Activated naive CD4-positive, alpha-beta T cell treated with anti-CD3 and anti-CD28 coated beads, Interleukin-2, amount 10 ng/mL, durations not matched to agents 7 days and 5 days (primary cell): Measurements from ENCODE around the gene CDH15.

Experiments
- CTCF ChIA-PET: fragments of 350-600 bp; sonication (Branson Sonifier 250); formaldehyde crosslinking; loops from one replicate; lab custom pipeline; 2021; ENCODE audit warnings: antibody characterized with exemption; lab: Charles Lee
- DNase-seq: peaks from one replicate; pipeline ENCODE4 v3.0.0-alpha.2; 2020
- H3K27ac Mint-ChIP-seq: one replicate; pipeline ENCODE4 v1.8.0; 2021; ENCODE audit warnings: mild to moderate bottlenecking, moderate library complexity, mixed read lengths
- H3K27me3 Mint-ChIP-seq: one replicate; pipeline ENCODE4 v1.8.0; 2021; ENCODE audit warnings: mild to moderate bottlenecking, mixed read lengths
- H3K36me3 Mint-ChIP-seq: one replicate; pipeline ENCODE4 v1.8.0; 2021; ENCODE audit warnings: mixed read lengths
- H3K4me1 Mint-ChIP-seq: one replicate; pipeline ENCODE4 v1.8.0; 2021; ENCODE audit warnings: mixed read lengths
- H3K4me3 Mint-ChIP-seq: one replicate; pipeline ENCODE4 v1.8.0; 2021; ENCODE audit warnings: mild to moderate bottlenecking, moderate library complexity, mixed read lengths
- H3K9me3 Mint-ChIP-seq: one replicate; pipeline ENCODE4 v1.8.0; 2021; ENCODE audit warnings: mixed read lengths

Gene CDH15

GRCh38 chr16:89197033-89197632 is 25.6 kb downstream of the CDH15 start:
- CTCF ChIA-PET = no interaction called here

GRCh38 chr16:89197633-89198416 is 26.3 kb downstream of the CDH15 start:
- no peak for DNase-seq
- no peak overlapping the region for H3K4me3 Mint-ChIP-seq
- no peak overlapping the region for H3K27ac Mint-ChIP-seq
- H3K4me1 Mint-ChIP-seq = peaks cover 14% of the 10 kb centered on the region
- H3K9me3 Mint-ChIP-seq = no peaks in the 10 kb centered on the region
- peaks cover 61% of the 10 kb centered on the region for H3K27me3 Mint-ChIP-seq
- CTCF ChIA-PET = no interaction called here
- H3K36me3 Mint-ChIP-seq = no peaks in the 10 kb centered on the region

More at GRCh38 chr16:89197033-89197632, 25.6 kb downstream of the CDH15 start:
- no peaks in the 10 kb centered on the region for H3K9me3 Mint-ChIP-seq
- no peaks in the 10 kb centered on the region for H3K36me3 Mint-ChIP-seq
- DNase-seq = no peak
- H3K4me1 Mint-ChIP-seq = peaks cover 9% of the 10 kb centered on the region
- peaks cover 54% of the 10 kb centered on the region for H3K27me3 Mint-ChIP-seq
- H3K27ac Mint-ChIP-seq = no peak overlapping the region
- H3K4me3 Mint-ChIP-seq = no peak overlapping the region

- Mint-ChIP-seq H3K36me3 (no peaks in the 10 kb centered on the region), H3K27ac (no peak overlapping the region), H3K9me3 (no peaks in the 10 kb centered on the region), H3K27me3 (peaks cover 67% of the 10 kb centered on the region), H3K4me1 (peaks cover 16% of the 10 kb centered on the region), H3K4me3 (no peak overlapping the region)
- CTCF ChIA-PET = no interaction called here
- no peak for DNase-seq
Measured at GRCh38 chr16:89198417-89199240, 27.1 kb downstream of the CDH15 start.

- Mint-ChIP-seq H3K27me3 (peaks cover 69% of the 10 kb centered on the region), H3K4me1 (peaks cover 16% of the 10 kb centered on the region), H3K9me3 (no peaks in the 10 kb centered on the region), H3K4me3 (no peak overlapping the region), H3K36me3 (no peaks in the 10 kb centered on the region), H3K27ac (no peak overlapping the region)
- DNase-seq = no peak
- CTCF ChIA-PET = no interaction called here
Measured at GRCh38 chr16:89199241-89200123, 27.9 kb downstream of the CDH15 start.

GRCh38 chr16:89200124-89200849 is 28.7 kb downstream of the CDH15 start, which contains the start of gene SLC22A31:
Gene SLC22A31, minus strand, starts transcription at chr16:89200537. Its CDS starts 36 bp downstream, at chr16:89200501.
- peaks cover 76% of the 10 kb centered on the region for H3K27me3 Mint-ChIP-seq
- H3K4me1 Mint-ChIP-seq = peaks cover 16% of the 10 kb centered on the region
- H3K27ac Mint-ChIP-seq = no peak within 1 kb of the TSS
- CTCF ChIA-PET = no interaction called here
- no peaks in the 10 kb centered on the region for H3K36me3 Mint-ChIP-seq
- DNase-seq = no peak
- H3K9me3 Mint-ChIP-seq = no peaks in the 10 kb centered on the region
- H3K4me3 Mint-ChIP-seq = peak within 1 kb of the TSS; percentile 31

- CTCF ChIA-PET = no interaction called here
Measured at GRCh38 chr16:89200850-89201411, 29.4 kb downstream of the CDH15 start.

GRCh38 chr16:89201439-89202377 is 30.2 kb downstream of the CDH15 start:
- peak; percentile 81 for DNase-seq
- Mint-ChIP-seq H3K4me3 (peak overlapping the region; percentile 31), H3K4me1 (peaks cover 16% of the 10 kb centered on the region), H3K27ac (no peak overlapping the region), H3K36me3 (no peaks in the 10 kb centered on the region), H3K27me3 (peaks cover 77% of the 10 kb centered on the region), H3K9me3 (no peaks in the 10 kb centered on the region)
- CTCF ChIA-PET = no interaction called here

More at GRCh38 chr16:89200850-89201411, 29.4 kb downstream of the CDH15 start:
- no peak for DNase-seq
- H3K4me1 Mint-ChIP-seq = peaks cover 16% of the 10 kb centered on the region
- peak overlapping the region; percentile 31 for H3K4me3 Mint-ChIP-seq
- no peak overlapping the region for H3K27ac Mint-ChIP-seq
- no peaks in the 10 kb centered on the region for H3K9me3 Mint-ChIP-seq
- peaks cover 79% of the 10 kb centered on the region for H3K27me3 Mint-ChIP-seq
- no peaks in the 10 kb centered on the region for H3K36me3 Mint-ChIP-seq

GRCh38 chr16:89202422-89203215 is 31.1 kb downstream of the CDH15 start:
- Mint-ChIP-seq H3K4me1 (peaks cover 16% of the 10 kb centered on the region), H3K4me3 (peak overlapping the region; percentile 31), H3K36me3 (no peaks in the 10 kb centered on the region), H3K27ac (no peak overlapping the region), H3K9me3 (no peaks in the 10 kb centered on the region), H3K27me3 (peaks cover 68% of the 10 kb centered on the region)
- no peak for DNase-seq
- CTCF ChIA-PET = no interaction called here

- H3K27me3 Mint-ChIP-seq = peaks cover 28% of the 10 kb centered on the region
- H3K36me3 Mint-ChIP-seq = no peaks in the 10 kb centered on the region
Measured at GRCh38 chr16:89207993-89208392, 36.4 kb downstream of the CDH15 start.

GRCh38 chr16:89209522-89210044 is 38.0 kb downstream of the CDH15 start:
- H3K4me1 Mint-ChIP-seq = no peaks in the 10 kb centered on the region
- CTCF ChIA-PET = no interaction called here
- no peak overlapping the region for H3K4me3 Mint-ChIP-seq
- peaks cover 13% of the 10 kb centered on the region for H3K27me3 Mint-ChIP-seq
- no peak for DNase-seq
- H3K36me3 Mint-ChIP-seq = no peaks in the 10 kb centered on the region
- no peaks in the 10 kb centered on the region for H3K9me3 Mint-ChIP-seq
- no peak overlapping the region for H3K27ac Mint-ChIP-seq

More at GRCh38 chr16:89207993-89208392, 36.4 kb downstream of the CDH15 start:
- Mint-ChIP-seq H3K4me3 (no peak overlapping the region), H3K9me3 (no peaks in the 10 kb centered on the region), H3K4me1 (peaks cover under 1% of the 10 kb centered on the region), H3K27ac (no peak overlapping the region)
- CTCF ChIA-PET = no interaction called here
- no peak for DNase-seq

GRCh38 chr16:89210165-89210903 is 38.8 kb downstream of the CDH15 start:
- Mint-ChIP-seq H3K36me3 (no peaks in the 10 kb centered on the region), H3K9me3 (no peaks in the 10 kb centered on the region), H3K27ac (no peak overlapping the region), H3K4me1 (peaks cover 3% of the 10 kb centered on the region), H3K4me3 (no peak overlapping the region), H3K27me3 (peaks cover 6% of the 10 kb centered on the region)
- no peak for DNase-seq
- CTCF ChIA-PET = no interaction called here
